NCI-H510A treated with DMSO at 0.1 percent for 48 hours (cell line): Measurements from ENCODE around the gene TECR.

Experiments used
- DNase-seq: peaks from one replicate; lab custom pipeline; 2025; lab: John Stamatoyannopoulos, UW

TECR gene

DNA sequence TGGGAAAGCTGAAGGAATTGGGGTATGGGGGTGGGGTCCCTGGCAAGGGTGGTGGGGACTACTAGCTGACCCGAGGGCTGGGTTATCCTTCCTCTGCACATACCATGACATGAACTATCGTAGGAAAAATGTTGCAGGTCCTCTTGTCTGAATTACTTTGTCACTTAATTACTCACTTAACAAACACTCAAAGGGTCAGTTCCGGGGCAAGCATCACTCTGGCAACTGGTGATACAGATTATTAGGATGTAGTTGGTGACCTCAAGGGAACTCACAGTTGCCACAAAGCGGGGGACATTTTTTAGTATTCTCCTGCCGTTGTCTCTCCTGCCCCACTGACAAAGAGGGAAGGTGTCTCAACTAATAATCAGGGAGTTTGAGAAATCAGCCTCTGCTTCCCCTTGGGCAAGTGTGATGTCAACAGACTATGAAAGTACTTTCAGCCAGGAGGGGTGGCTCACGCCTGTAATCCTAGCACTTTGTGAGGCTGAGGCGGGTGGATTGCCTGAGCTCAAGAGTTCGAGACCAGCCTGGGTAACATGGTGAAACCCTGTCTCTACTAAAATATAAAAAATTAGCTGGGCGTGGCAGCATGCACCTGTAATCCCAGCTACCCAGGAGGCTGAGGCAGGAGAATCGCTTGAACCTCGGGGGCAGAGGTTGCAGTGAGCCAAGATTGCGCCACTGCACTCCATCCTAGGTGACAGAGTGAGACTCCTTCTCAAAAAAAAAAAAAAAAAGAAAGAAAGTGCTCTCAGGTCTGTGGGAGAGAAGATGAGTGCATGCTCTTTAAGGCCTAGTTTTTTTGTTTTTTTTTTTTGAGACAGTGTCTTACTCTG lies 21.5 kb upstream of the TECR start:
- DNase-seq: no peak

DNA sequence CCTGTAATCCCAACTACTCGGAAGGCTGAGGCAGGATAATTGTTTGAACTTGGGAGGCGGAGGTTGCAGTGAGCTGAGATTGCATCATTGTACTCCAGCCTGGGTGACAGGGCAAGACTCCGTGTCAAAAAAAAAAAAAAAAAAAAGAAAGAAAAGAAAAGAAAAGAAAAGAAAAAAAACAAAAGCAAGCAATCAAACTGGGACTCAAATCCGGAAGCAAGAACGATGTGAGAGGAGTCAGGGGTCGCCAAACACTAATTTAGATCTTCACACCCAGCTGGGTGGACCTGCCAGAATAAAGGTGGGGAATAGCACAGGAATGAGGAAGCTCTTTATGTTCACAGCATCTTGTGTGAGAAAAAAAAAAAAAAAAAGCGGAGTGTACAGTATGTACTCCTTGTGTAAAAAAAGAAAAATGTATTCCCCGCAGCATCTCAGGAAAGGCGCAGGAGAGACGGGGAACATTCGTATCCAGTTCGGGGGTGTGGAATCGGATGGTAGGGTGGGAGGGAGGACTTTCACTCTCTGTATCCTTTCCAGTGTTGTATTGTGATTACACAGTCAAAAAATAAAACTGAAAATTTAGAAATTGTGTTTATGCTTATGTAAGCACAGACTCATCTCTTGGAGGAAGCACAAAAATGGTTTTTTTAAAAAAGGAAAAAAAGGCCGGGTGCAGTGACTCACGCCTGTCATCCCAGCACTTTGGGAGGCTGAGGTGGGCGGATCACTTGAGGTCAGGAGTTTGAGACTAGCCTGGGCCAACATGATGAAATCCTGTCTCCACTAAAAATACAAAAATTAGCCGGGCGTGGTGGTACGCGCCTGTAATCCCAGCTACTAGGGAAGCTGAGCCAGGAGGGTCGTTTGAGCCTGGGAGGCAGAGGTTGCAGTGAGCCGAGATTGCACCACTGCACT lies 18.8 kb upstream of the TECR start:
- DNase-seq: no peak

DNA sequence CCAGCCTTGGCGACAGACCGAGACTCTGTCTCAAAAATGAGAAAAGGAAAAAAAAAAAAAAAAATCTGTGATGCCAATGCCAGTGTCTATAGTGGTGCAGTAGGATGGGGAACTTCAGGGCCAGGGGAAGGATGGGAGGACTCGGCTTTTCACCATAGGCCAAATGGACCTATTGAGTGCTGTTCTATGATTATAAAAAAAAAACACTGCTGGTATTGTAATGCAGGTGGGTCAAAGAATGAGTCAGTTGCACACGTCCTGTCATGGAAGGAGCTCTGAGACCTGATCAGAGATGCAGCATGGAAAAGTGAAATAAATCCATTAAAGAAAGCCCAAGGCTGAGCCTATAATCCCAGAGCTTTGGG lies 18.2 kb upstream of the TECR start:
- no peak for DNase-seq

DNA sequence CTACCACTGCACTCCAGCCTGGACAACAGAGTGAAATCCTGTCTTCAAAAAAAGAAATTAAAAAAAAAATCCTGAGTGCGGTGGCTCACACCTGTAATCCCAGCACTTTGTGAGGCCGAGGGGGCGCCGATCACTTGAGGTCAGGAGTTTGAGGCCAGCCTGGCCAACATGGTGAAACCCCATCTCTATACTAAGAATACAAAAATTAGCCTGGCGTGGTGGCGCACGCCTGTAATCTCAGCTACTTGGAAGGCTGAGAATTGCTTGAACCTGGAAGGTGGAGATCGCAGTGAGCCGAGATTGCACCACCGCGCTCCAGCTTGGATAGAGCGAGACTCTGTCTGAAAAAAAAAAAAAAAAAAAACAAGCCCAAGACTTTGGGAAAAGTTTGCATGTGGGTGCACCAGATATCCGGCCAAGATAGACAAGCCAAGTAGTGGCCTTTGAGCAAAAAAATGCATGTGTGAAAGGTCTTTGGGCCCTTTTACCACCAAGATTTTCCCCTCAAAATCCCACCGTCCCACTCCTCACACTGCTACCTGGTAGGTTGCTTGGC lies 16.9 kb upstream of the TECR start:
- DNase-seq: no peak

DNA sequence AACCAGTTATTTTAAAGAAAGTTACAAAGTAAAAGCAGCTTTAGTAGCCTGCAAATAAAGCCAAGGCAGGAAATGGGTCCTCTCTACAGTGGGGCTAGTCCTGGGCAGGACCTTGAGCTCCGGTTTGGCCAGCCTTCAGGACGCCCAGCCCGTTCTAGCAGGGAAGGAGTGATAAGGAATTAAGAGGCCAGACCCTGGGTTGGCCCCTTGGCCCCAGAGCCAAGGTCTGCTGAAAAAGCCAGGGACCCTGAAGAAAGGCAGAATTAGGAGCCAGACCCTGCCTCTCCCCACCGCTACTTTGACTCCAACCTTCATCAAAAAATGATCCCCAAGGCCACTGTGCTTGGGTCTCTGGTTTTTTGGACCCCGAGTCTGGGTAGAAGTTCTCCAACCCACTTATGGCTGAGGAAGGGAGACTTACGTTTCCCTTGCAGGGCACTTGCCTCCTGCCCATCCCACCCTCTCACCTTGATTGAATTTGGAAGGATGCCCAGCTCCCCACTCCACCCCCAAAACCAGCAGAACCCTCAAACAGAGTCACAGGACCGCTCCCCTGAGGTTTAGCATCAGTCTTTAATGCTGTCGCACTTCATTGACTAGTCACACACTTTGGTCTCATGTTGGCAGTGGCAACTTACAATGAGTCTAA lies 15.1 kb upstream of the TECR start:
- no peak for DNase-seq

DNA sequence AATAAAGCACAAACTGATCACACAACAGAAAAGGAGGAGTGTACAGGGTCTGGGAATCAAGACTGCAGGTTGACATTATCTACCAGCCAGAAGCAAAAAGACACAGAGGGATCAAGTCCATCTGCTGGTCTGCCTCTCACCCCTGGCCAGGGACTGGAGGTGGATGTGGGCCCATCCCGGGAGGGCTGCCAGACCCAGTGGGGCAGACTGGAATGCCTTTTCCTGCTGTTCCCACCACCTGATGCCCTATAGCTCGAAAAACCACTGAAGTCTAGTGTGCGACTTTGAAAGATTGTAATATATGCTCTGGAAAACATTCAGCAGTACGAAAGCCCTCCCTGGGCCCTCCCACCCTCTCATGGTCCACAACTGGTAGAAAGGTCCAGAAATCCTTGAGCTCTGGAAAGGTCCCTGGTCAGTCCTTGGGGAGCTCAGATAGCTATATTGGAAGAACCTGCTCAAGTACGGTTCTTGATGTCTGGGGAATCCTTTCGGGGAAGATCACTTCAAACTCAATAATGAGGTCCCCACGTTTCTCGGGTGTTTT lies 13.8 kb upstream of the TECR start:
- no peak for DNase-seq

DNA sequence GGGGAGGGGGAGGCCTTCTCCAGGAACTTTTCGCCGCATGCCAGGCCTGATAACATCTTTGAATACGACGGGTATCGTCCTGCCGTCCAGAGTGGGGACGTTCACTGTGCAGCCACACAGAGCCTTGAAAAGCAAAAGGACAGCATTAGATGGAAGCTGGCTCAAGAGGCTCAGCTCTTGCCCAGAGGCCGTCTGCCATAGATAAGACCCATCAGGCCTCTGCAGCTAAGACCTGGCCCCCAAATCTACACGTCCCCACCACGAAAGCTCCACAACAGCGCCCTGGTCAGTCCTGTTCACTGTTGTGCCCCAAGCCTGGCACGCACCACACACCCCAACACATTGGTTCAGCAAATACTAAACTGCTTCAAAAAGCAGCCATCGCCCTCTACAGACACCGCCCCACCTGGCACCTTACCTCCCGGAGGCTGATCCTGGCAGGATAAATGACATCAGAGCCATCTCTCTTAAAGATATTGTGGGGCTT lies 13.3 kb upstream of the TECR start:
- DNase-seq: no peak

DNA sequence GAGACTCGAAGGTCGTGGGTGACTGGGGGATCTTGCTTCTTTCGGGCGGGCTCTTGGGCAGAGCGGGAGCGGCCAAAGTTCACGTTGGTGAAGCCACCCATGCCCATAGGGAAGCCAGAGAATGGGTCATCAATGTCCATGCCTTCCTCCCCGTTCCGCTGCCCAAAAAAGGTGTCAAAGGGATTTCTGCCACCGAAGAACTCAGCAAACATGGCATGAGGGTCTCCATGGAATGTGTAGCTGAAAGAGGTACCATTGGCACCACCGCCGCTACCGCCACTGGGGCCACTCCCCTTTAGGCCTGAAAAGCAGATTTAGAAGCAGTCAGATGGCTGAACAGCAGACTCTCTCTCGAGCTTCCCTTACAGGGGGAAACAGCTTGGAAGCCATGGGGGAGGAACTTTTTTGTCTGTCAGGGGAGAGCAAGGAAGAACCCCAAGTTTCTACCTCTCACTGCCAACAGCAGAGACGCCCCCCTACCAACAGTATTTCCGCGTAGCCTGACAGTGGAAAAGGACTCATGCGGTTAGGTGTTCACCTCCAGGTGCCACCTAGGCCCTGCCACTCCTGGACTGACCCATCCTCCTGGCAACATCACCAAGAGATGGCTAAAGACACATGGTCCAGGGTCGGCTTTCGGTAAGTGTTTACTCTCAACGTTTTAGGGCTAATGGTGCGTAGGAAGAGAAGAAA lies 12.5 kb upstream of the TECR start:
- no peak for DNase-seq

DNA sequence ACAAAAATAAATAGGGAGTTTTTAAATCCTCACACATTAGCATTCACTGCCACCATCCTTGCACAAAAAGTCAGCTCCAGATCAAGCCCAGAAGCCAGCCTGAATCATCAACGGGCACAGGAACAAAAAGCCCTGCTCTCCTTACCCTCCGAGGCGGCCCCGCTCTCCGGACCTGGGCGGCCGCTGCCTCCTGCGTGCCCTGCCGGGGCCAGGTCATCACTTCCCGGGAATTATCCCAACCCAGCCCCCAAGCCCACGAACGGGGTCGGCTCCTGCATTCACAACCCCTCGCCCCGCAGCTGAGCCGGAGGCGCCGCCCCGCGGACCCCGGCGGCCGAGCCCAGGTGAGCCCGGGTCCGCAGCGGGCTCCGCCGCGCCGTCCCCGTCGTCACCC lies 12.0 kb upstream of the TECR start:
- no peak for DNase-seq

DNA sequence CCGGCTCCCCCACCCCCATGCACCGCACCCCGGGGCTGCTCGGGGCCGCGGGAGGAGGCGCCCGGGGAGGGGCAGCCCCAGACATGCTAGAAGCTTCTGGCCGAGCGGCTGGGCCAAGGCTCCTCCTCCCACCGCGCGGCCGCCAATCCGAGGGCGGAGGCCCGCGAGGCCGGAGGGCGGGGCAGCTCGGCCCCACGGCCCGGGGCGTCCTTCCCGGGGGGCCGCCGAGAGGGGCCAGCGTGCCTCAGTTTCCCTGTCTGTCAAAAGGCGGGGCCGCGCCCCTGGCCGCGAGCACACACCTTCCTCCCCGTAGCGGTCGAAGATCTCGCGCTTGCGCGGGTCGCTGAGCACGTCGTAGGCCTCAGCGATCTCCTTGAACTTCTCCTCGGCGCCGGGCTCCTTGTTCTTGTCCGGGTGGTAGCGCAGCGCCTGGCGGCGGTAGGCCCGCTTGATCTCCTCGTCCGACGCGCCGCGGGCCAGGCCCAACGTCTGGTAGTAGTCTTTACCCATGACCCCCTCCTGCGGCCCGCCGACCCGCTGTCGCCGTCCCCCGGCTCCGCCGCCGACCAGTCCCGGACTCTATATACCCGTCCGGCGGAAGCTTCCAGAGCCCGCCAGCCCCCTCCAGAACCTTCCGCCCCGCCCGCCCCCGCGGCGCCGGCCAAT lies 11.4 kb upstream of the TECR start, which contains the start of gene DNAJB1:
DNAJB1 (minus strand) TSS at position 558 of the 666 bp plus-strand sequence; CDS start at position 510, 48 bp downstream.
- DNase-seq: peak; percentile 52

DNA sequence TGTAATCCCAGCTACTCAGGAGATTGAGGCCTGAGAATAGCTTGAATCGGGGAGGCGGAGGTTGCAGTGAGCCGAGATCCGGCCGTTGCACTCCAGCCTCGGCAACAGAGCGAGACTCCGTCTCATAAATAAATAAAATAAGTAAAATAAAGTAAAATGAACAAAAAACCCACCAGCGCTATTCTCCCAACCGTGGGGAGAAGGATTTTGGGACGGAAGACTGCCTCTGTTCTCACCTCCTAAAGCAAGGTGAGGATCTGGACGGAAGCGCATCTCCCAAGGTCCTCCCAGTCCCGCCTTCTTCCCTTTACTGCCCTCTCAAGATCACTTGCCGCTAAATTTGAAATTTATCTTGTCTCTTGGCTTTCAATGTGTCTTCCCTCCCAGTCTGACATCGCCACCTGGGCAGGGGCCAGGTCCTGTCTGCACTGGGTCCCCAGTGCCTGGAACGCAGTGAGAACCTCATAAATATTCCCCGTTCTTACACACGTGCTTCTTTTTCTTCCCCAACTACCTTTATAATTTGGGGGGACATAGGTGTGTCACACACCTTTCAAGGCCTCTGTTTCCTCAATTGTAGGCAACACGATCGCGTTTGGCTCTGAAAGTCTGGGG lies 10.0 kb upstream of the TECR start:
- DNase-seq: no peak

DNA sequence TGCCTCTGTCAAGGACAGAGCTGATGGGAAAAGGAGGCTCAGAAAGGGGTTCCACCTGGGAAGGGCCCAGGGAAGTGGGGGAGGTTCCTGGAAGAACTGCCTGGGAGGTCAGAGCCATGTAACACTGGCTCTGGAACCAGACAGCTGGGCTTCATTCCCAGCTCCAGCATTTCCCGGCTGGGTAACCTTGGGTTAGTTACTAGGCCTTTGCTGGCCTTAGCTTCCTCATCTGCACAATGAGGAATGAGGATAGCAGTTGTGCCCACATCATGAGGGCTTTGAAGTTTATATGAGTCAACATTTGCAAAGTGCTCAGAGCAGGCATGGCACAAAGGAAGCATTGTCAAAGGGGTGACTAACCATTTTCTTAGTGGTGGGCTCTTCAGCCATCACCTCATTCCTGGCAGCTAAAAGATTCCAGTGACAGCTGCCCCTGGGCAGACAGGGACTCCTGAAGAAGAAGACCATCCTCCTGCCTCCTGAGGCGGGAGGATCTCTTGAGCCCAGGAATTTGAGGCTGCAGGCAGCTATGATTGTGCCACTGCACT lies 9.5 kb upstream of the TECR start:
- no peak for DNase-seq

DNA sequence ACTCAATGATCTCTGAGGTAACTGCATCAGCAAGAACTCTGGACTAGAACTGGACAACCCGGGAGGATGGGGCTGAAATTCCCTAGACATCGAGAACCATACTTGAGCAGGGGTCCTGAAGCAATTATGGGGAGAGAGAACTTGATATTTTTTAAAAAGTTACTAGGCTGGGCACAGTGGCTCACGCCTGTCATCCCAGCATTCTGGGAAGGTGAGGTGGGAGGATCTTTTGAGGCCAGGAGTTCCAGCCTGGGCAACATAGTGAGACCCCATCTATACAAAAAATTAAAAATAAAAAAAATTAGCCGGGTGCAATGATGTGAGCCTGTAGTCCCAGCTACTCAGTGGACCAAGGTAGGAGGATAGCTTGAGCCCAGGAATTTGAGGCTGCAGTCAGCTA lies 8.9 kb upstream of the TECR start:
- no peak for DNase-seq

DNA sequence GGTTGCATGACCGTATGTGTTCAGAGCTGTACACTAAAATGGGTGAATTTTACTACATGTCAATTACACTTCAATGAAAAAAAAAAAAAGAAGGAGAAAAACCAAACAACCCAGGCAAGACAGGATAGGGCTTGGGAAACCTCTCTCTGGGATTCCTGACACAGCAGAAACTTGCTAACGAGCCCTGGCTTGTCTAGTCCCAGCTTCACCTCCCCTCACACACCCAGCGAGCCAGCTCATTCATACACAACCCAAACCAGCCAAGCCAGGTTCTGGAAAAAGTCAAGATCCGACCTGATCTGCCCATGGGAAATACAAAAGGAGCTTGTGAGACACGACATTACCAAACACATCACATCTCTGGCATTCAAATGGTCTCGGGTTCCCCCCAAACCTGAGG lies 3.7 kb upstream of the TECR start:
- no peak for DNase-seq

DNA sequence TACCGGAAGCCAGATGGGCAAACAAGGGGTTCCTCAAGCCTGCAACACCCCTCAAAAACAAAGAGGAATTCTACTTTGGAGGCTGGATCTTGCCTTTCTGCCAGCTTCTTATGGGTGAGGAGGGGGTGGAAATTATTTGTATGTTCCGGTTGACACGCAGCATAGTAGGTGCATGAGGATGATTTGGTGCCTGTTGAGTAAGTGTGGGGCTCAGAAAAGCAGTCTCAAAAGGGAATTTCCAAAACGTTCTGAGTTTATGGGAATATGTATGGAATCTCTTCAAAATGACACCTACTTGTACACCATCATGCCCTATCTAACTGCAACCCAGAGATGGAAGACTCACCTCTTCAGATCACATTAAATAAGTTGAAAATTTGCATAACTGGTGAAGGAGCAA lies 3.0 kb upstream of the TECR start:
- DNase-seq: no peak

DNA sequence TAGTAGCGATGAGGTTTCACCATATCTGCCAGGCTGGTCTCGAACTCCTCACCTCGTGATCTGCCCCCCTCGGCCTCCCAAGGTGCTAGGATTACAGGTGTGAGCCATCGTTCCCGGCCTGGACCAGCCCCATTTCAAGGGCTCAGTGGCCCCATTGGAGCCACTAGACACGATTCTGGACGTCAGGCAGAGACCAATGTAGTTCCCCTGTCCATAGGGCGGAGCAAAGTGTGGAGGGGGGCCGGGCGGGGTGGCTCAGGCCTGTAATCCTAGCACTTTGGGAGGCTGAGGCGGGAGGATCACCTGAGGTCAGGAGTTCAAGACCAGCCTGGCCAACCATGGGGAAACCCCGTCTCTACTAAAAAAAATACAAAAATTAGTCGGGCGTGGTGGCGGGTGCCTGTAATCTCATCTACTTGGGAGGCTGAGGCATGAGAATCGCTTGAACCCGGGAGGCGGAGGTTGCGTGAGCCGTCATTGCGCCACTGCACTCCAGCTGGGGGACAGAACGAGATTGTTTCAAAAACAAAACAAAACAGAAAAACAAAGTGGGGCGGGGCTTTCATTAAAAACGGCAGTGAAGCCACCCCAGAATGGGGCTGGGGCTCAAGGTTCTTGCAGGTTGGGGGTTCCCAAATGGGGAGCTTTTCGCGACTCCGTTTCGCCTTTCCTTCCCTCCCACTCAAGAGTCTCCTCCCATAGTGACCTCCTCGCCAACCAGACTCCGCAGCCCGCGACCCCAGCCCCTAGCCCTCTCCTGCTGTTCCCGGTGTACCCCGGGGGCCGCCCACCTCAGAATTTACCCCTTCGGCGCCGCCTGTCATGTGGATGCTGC lies 758 bp upstream of the TECR start:
- DNase-seq: no peak

DNA sequence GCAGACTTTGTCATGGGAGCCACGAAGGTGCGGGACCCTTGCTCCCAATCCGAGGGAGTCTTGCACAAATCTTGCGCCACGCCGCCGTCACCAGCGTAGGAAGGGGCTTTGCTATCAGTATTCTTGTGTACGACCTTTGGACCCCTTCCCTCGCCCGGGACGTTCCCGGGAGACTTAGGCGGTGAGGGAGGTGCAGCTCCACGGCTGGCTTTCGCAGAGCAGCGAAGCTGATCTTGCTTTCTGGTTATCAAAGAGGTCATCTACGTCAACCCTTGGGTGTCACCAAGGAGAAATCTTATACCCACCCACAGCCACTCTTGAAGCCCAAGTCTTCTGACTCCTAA lies 583 bp downstream of the TECR start:
- DNase-seq: no peak

DNA sequence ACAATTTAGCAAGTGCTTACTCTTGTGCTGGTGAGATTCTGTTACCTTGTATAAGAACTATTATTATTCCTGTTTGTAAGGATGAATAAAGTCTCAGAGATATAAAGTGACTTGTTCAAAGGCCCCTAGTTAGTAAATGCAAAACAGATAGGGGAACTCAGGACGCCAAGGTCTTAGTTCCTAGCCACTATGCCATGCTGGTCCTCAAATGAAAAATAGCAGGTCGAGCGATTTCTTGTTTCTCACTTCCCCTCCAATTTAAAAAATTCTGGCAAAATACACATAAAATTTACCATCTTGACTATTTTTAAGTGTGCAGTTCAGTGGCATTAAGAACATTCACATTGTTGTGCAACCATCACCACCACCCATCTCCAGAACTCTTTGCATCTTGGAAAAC lies 1.1 kb downstream of the TECR start:
- DNase-seq: no peak

DNA sequence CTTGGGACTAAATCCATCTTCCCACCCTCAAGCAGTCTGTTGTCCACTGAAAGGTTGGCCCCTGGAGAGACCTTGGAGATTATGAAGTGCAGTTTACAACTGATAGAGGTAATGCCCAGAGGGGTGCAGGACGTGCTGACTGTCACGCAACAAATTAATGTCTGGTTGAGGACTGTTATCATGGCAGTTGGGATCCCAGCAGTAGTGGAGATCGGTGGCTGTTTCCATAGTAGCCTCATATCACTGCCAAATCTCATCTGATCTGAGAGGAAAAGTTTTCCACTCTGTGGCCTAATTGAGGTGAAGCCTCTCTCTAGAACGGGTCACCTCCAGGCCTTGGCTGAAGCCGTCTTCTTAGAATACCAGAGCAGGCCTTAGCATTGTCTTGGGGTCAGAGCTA lies 4.1 kb downstream of the TECR start:
- DNase-seq: no peak
